SK-N-SH treated with all-trans-retinoic acid at 6 μM for 48 hours (cell line): ENCODE data around the gene GALNTL6.

ENCODE experiments used
- ATAC-seq: fragments of 200-7000 bp; cut with Tn5 transposase; 3 replicates; pipeline ENCODE4 v1.9.1; 2020; ENCODE audit warnings: mild to moderate bottlenecking, moderate library complexity
- ARNTL ChIP-seq: fragments of 450-650 bp; formaldehyde crosslinking; IDR thresholded peaks from 2 replicates; pipeline ENCODE4 v1.5.0; 2020; ENCODE audit warnings: low read depth, mild to moderate bottlenecking, moderate library complexity, borderline replicate concordance
- BACH2 ChIP-seq: fragments of 250-450 bp; sonication (Bioruptor Pico); IDR thresholded peaks from 2 replicates; pipeline ENCODE4 v1.9.0; 2021; ENCODE audit warnings: mild to moderate bottlenecking, borderline replicate concordance
- CREB5 ChIP-seq: fragments of 250-450 bp; sonication (Bioruptor Pico); IDR thresholded peaks from 2 replicates; pipeline ENCODE4 v1.5.1; 2020; ENCODE audit warnings: low read depth, mild to moderate bottlenecking, moderate library complexity
- CSDC2 ChIP-seq: fragments of 250-450 bp; sonication (Bioruptor Pico); IDR thresholded peaks from 2 replicates; pipeline ENCODE4 v1.5.0; 2020; ENCODE audit warnings: mild to moderate bottlenecking, moderate library complexity
- ESRRG ChIP-seq: fragments of 250-450 bp; sonication (Bioruptor Pico); IDR thresholded peaks from 2 replicates; pipeline ENCODE4 v1.6.1; 2021; ENCODE audit warnings: mild to moderate bottlenecking
- GLIS3 ChIP-seq: fragments of 250-450 bp; sonication (Bioruptor Pico); IDR thresholded peaks from 2 replicates; pipeline ENCODE4 v1.5.0; 2020; ENCODE audit warnings: mild to moderate bottlenecking, moderate library complexity
- ISL1 ChIP-seq: fragments of 250-450 bp; sonication (Bioruptor Pico); IDR thresholded peaks from 2 replicates; pipeline ENCODE4 v2.1.2; 2022; ENCODE audit warnings: mild to moderate bottlenecking, moderate library complexity
- PATZ1 ChIP-seq: fragments of 250-450 bp; sonication (Bioruptor Pico); IDR thresholded peaks from 2 replicates; pipeline ENCODE4 v1.8.0; 2020; ENCODE audit warnings: mild to moderate bottlenecking, moderate library complexity, borderline replicate concordance
- POU6F1 ChIP-seq: fragments of 250-450 bp; sonication (Bioruptor Pico); IDR thresholded peaks from 2 replicates; pipeline ENCODE4 v1.8.0; 2021; ENCODE audit warnings: low read depth, mild to moderate bottlenecking, moderate library complexity, borderline replicate concordance
- RARB ChIP-seq: fragments of 250-450 bp; sonication (Bioruptor Pico); IDR thresholded peaks from 2 replicates; pipeline ENCODE4 v1.8.0; 2021; ENCODE audit warnings: mild to moderate bottlenecking, moderate library complexity
- SNAI2 ChIP-seq: fragments of 250-450 bp; sonication (Bioruptor Pico); IDR thresholded peaks from 2 replicates; pipeline ENCODE4 v1.5.0; 2020; ENCODE audit warnings: mild to moderate bottlenecking, moderate library complexity
- TSHZ2 ChIP-seq: fragments of 250-450 bp; sonication (Bioruptor Pico); IDR thresholded peaks from 2 replicates; pipeline ENCODE4 v1.5.0; 2020; ENCODE audit warnings: mild to moderate bottlenecking, moderate library complexity
- ZC3H10 ChIP-seq: fragments of 250-450 bp; sonication (Bioruptor Pico); IDR thresholded peaks from 2 replicates; pipeline ENCODE4 v1.5.1; 2021; ENCODE audit warnings: mild to moderate bottlenecking, moderate library complexity
- ZFP3 ChIP-seq: fragments of 250-450 bp; sonication (Bioruptor Pico); IDR thresholded peaks from 2 replicates; pipeline ENCODE4 v1.5.0; 2020; ENCODE audit warnings: mild to moderate bottlenecking, moderate library complexity
- ZFP30 ChIP-seq: fragments of 450-650 bp; formaldehyde crosslinking; IDR thresholded peaks from 2 replicates; pipeline ENCODE4 v1.5.0; 2022; ENCODE audit warnings: mild to moderate bottlenecking, moderate library complexity
- ZNF565 ChIP-seq: fragments of 450-650 bp; formaldehyde crosslinking; conservative IDR thresholded peaks from 2 replicates; pipeline ENCODE4 v1.5.0; 2020; ENCODE audit warnings: low read depth, mild to moderate bottlenecking, moderate library complexity
- ZNF8 ChIP-seq: fragments of 450-650 bp; formaldehyde crosslinking; IDR thresholded peaks from 2 replicates; pipeline ENCODE4 v1.5.0; 2020; ENCODE audit warnings: mild to moderate bottlenecking, moderate library complexity

The GALNTL6 gene

GRCh38 chr4:172686021-172686420 is 872.8 kb downstream of the GALNTL6 start:
- no peak for ATAC-seq
- no peak for TF ChIP-seq PATZ1 (CRISPR knock-in tag)
- TF ChIP-seq POU6F1 (CRISPR knock-in tag): no peak
- TF ChIP-seq RARB (CRISPR knock-in tag): no peak
- no peak for TF ChIP-seq ISL1 (CRISPR knock-in tag)
- no peak for TF ChIP-seq CREB5 (CRISPR knock-in tag)
- TF ChIP-seq GLIS3 (CRISPR knock-in tag): no peak
- no peak for TF ChIP-seq SNAI2 (CRISPR knock-in tag)

GRCh38 chr4:172688534-172688933 is 875.3 kb downstream of the GALNTL6 start:
- no peak for ATAC-seq
- TF ChIP-seq ARNTL (CRISPR knock-in tag) (no peak), ZFP3 (CRISPR knock-in tag) (no peak), CSDC2 (CRISPR knock-in tag) (no peak), RARB (CRISPR knock-in tag) (no peak), ZC3H10 (CRISPR knock-in tag) (no peak), SNAI2 (CRISPR knock-in tag) (no peak), CREB5 (CRISPR knock-in tag) (no peak), ISL1 (CRISPR knock-in tag) (no peak), POU6F1 (CRISPR knock-in tag) (no peak), ZFP30 (no peak), TSHZ2 (CRISPR knock-in tag) (no peak), ZNF565 (CRISPR knock-in tag) (no peak), BACH2 (CRISPR knock-in tag) (no peak), ESRRG (no peak)

- TF ChIP-seq ZNF8 (CRISPR knock-in tag) (peak; percentile 66), PATZ1 (CRISPR knock-in tag) (no peak), ARNTL (CRISPR knock-in tag) (no peak), ZFP3 (CRISPR knock-in tag) (no peak)
- no peak for ATAC-seq
Measured at GRCh38 chr4:172691552-172691951, 878.3 kb downstream of the GALNTL6 start.
